ENCODE results near the gene ADAMTS13.
A peak's percentile ranks its signal among the peaks of the same experiment; 100 is the strongest.
"Not testable (repeated sequence)": the region's sequence is repeated elsewhere in the genome, so short reads cannot be mapped to it uniquely, and the experiment has no call there.

Gene ADAMTS13

DNA sequence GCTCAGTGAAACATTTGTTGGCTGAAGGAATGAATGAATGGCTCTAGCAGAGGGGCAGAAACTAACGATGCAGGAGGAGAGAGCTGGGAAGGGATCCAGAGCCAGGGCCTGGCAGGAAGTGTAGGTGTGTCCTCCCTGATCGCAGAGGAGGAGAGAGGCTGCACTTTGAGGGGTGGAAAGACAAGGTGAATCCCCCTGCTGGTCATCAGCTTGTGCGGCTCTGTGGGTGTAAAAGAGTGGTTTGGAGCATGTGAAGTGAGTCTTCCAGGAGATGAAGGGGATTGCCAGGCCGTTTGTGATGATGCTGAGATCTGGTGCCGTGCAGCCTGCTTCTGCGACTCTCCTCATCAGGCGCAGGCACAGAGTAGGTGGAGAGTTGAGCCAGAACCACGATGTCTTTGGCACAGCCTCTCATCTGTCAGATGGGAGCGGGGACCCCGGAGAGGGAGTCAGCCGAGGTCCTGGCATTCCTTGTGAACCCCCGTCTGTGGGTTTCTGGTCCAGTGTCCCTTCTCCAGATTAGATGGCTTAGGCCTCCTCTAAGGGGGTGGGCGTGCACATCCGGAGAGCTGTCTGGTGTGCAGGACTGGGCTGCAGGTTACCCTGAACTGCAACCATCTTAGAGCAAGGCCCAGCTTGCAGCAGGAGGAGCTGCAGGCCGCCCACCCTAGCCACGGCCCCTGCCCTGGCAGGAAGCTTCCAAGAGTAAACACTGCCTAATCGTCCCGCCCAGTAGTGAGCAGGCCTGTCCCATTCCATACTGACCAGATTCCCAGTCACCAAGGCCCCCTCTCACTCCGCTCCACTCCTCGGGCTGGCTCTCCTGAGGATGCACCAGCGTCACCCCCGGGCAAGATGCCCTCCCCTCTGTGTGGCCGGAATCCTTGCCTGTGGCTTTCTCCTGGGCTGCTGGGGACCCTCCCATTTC lies at the start of gene ADAMTS13:
Gene ADAMTS13, plus strand, starts transcription at position 753 of the 928 bp plus-strand sequence. Its CDS starts 77 bp downstream, at position 830.
- H3K27ac ChIP-seq, result no peak within 1 kb of the TSS
- no peak for TF ChIP-seq ZFX (IDR thresholded peaks at IDR 0.05; ENCODE audit: borderline replicate concordance)
- TF ChIP-seq, protein P1, sequence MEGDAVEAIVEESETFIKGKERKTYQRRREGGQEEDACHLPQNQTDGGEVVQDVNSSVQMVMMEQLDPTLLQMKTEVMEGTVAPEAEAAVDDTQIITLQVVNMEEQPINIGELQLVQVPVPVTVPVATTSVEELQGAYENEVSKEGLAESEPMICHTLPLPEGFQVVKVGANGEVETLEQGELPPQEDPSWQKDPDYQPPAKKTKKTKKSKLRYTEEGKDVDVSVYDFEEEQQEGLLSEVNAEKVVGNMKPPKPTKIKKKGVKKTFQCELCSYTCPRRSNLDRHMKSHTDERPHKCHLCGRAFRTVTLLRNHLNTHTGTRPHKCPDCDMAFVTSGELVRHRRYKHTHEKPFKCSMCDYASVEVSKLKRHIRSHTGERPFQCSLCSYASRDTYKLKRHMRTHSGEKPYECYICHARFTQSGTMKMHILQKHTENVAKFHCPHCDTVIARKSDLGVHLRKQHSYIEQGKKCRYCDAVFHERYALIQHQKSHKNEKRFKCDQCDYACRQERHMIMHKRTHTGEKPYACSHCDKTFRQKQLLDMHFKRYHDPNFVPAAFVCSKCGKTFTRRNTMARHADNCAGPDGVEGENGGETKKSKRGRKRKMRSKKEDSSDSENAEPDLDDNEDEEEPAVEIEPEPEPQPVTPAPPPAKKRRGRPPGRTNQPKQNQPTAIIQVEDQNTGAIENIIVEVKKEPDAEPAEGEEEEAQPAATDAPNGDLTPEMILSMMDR (IDR thresholded peaks at IDR 0.05), result no peak

DNA sequence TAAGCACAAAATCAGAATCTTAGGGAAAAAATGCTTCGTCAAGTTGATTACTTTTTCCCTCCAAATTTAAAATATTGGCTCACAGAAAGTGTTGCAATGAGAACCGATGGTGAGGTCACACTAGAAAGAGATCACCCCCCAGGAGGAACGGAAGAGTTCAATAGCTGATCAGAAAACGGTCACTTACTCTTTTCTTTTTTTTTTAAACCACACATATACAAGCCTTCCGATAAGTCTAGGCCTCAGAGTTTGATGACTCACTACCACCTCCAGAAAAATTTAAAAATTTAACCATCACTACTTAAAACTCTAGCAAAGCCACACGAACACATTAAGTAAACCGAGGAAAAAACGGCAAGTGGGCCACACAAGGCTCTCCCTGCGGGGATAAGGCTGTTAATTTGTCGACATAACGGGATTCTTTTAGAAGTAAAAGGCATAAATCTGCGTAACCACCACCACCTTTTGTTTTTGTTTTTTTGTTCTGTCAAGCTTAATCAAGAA lies 47.5 kb upstream of the ADAMTS13 start:
- TF ChIP-seq, protein P1 (IDR thresholded peaks at IDR 0.05), result no peak
- no peak for TF ChIP-seq ZFX (IDR thresholded peaks at IDR 0.05; ENCODE audit: borderline replicate concordance)
- H3K27ac ChIP-seq, result peak overlapping the region; percentile 80; the same call in 1 of the 2 replicates

DNA sequence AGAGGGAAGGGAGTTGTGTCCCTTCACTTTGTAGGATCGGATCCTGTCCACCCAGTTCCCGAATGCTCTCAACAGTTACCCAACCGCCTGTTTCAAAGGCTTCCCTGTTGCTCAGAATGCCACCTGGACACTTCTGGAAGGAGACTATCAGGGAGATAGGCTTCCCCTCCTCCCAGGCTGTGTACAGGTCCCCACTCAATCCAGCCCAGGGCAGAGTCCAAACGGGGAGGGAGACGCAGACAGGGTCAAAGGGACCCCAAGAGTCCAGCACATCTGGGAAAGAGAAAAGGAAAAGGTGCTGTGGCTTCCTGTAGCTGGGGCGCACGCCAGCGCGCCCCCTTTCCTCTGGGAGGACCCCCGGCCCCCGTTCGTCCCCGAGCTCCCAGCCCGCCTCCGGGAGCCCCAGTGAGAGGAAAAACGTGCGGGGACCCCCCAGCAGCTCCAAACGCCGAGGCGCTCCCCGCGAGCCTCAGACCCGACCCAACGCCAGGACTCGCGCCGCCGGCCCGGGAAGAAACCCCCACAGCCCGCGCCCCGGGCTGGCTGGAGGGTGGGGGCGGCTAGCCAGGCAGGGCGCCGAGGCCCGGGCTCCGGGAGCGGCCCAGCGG lies 46.9 kb upstream of the ADAMTS13 start:
- no peak for TF ChIP-seq ZFX (IDR thresholded peaks at IDR 0.05; ENCODE audit: borderline replicate concordance)
- TF ChIP-seq, protein P1 (IDR thresholded peaks at IDR 0.05), result no peak
- H3K27ac ChIP-seq, result peak overlapping the region; percentile 80

DNA sequence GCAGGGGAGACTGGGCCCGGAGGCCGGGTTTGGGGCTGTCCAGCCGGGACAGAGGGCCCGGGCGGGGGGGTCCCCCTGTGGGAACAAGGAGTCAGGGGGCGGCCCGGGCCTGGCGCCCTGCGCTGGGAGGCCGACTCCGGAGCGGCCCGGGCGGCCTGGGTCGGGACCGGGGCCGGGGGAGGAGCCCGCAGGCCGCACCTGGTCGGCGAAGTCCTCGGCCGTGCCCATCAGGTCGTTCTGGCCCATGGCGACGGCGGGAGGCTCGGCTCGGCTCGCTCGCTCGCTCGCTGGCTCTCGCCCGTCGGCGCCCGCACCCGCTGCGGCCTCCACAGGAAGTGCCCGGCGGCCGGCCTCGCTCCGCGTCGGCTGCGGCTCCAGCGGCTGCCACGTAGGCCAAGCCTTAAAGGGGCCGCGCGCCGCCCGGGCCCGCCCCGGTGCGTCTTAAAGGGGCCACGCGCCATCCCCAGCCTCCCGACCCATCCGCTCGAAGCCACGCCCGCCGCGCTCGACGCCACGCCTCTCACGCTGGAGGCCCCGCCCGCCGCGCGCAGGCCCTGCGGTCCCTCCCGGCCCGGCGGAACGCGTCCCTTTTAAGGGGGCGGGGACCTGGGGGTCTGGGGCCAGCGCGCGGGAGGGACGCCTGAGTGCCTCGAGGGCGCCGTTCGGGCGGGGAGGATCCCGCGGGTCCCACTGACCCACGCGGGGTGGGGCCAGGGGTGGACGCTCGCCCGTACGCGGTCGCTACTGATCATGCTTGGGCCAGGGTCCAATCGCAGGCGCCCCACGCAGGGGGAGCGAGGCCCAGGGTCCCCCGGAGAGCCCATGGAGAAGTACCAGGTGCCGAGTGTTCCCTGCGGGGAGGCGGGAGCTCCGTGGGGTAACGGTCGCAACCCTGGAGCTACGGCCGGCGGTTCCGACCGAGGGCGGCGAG lies 46.2 kb upstream of the ADAMTS13 start, which contains the start of the genes STKLD1 and SURF4:
Gene STKLD1, plus strand, starts transcription at position 643 of the 931 bp plus-strand sequence. Its CDS starts 108 bp downstream, at position 751.
Gene SURF4, minus strand, starts transcription at position 337 of the 931 bp plus-strand sequence. Its CDS starts 91 bp downstream, at position 246.
- no peak for TF ChIP-seq ZFX (IDR thresholded peaks at IDR 0.05; ENCODE audit: borderline replicate concordance)
- TF ChIP-seq, protein P1 (IDR thresholded peaks at IDR 0.05), result no peak
- peak within 1 kb of the TSS; percentile 80 for H3K27ac ChIP-seq

DNA sequence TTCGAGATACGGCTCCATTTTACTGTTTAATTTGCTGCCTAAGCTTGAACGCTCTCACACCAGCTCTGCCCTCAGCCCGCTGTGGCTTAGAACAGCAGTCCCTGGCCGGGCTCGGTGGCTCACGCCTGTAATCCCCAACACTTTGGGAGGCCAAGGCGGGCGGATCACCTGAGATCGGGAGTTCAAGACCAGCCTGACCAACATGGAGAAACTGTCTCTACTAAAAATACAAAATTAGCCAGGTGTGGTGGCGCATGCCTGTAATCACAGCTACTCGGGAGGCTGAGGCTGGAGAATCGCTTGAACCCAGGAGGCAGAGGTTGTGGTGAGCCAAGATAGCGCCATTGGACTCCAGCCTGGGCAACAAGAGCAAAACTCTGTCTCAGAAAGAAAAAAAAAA lies 44.9 kb upstream of the ADAMTS13 start:
- H3K27ac ChIP-seq, result not testable (repeated sequence)

DNA sequence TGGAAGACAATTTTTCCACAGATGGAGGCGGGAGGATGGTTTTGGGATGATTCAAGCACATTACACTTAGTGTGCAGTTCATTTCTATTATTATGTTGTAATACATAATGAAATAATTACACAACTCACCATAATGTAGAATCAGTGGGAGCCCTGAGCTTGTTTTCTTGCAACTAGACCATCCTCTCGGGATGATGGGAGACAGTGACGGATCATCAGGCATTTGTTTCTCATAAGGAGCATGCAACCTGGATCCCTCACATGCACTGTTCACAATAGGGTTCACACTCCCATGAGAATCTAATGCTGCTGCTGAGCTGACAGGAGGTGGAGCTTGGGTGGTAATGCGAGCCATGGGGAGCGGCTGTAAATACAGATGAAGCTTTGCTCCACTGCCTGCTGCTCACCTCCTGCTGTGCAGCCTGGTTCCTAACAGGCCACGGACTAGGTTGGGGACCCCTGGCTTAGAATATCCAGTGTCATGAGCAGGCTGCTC lies 44.4 kb upstream of the ADAMTS13 start:
- TF ChIP-seq, protein P1 (IDR thresholded peaks at IDR 0.05), result no peak
- TF ChIP-seq ZFX (IDR thresholded peaks at IDR 0.05; ENCODE audit: borderline replicate concordance), result no peak
- no peak overlapping the region for H3K27ac ChIP-seq

Measured in 22Rv1 (cell line).